ENCODE results near the gene FANCC. TPM values are rescaled to one million over a fixed set of nuclear protein-coding genes. Genes with fewer than 3 reads are reported as not detected.

Gene FANCC
- total RNA-seq, 2 experiments from 2014 or later, result 18.4 to 18.8 TPM

GRCh38 chr9:95268681-95269080 is 48.8 kb downstream of the FANCC start:
- Mint-ChIP-seq H3K27me3 (no peaks in the 10 kb centered on the region), H3K36me3 (peaks cover 2% of the 10 kb centered on the region), H3K27ac (no peak overlapping the region), H3K9me3 (ENCODE audit: low read depth) (no peaks in the 10 kb centered on the region), H3K4me3 (no peak overlapping the region), H3K4me1 (peaks cover 44% of the 10 kb centered on the region)
- ATAC-seq (peak; percentile 58), DNase-seq (no peak)
- CTCF ChIA-PET, result interaction anchor here (0.8 to 1.3 kb wide), 4 partner anchors 13 to 587 kb away, joined by 3 to 5 read pairs (median 4); no protein-coding TSS in a partner anchor

GRCh38 chr9:95266649-95267048 is 50.9 kb downstream of the FANCC start:
- Mint-ChIP-seq H3K4me3 (peak overlapping the region; percentile 29), H3K27ac (peak overlapping the region; percentile 81), H3K36me3 (peaks cover 2% of the 10 kb centered on the region), H3K4me1 (peaks cover 40% of the 10 kb centered on the region), H3K27me3 (no peaks in the 10 kb centered on the region), H3K9me3 (ENCODE audit: low read depth) (no peaks in the 10 kb centered on the region)
- ATAC-seq (peak; percentile 73), DNase-seq (no peak)
- CTCF ChIA-PET, result interaction anchor here (1.2 to 1.8 kb wide), 2 partner anchors 9 to 250 kb away, joined by 3 to 4 read pairs; partner anchors contain the start of gene PTCH1

- ATAC-seq, result no peak
- H3K27me3 Mint-ChIP-seq, result no peaks in the 10 kb centered on the region
- peaks cover 40% of the 10 kb centered on the region for H3K4me1 Mint-ChIP-seq
- H3K36me3 Mint-ChIP-seq, result peaks cover 2% of the 10 kb centered on the region
- CTCF ChIA-PET, result interaction anchor here (1.8 kb wide), 1 partner anchor 10 kb away, joined by 4 read pairs; no protein-coding TSS in a partner anchor
- no peak for DNase-seq
- no peaks in the 10 kb centered on the region for H3K9me3 Mint-ChIP-seq (ENCODE audit: low read depth)
- no peak overlapping the region for H3K27ac Mint-ChIP-seq
- no peak overlapping the region for H3K4me3 Mint-ChIP-seq
Observed at GRCh38 chr9:95265960-95266359, 51.5 kb downstream of the FANCC start.

GRCh38 chr9:95264954-95265615 is 52.4 kb downstream of the FANCC start:
- no peaks in the 10 kb centered on the region for H3K27me3 Mint-ChIP-seq
- no peak overlapping the region for H3K4me3 Mint-ChIP-seq
- peaks cover 2% of the 10 kb centered on the region for H3K36me3 Mint-ChIP-seq
- H3K4me1 Mint-ChIP-seq, result peaks cover 40% of the 10 kb centered on the region
- no peak for ATAC-seq
- H3K27ac Mint-ChIP-seq, result no peak overlapping the region
- CTCF ChIA-PET, result interaction anchor here (1.2 to 1.8 kb wide), 2 partner anchors 11 to 134 kb away, joined by 4 read pairs; no protein-coding TSS in a partner anchor
- H3K9me3 Mint-ChIP-seq (ENCODE audit: low read depth), result no peaks in the 10 kb centered on the region
- DNase-seq, result no peak

- Mint-ChIP-seq H3K27ac (no peak overlapping the region), H3K36me3 (peaks cover 2% of the 10 kb centered on the region), H3K4me1 (peaks cover 28% of the 10 kb centered on the region), H3K27me3 (no peaks in the 10 kb centered on the region), H3K9me3 (ENCODE audit: low read depth) (no peaks in the 10 kb centered on the region), H3K4me3 (no peak overlapping the region)
- ATAC-seq (no peak), DNase-seq (no peak)
- CTCF ChIA-PET, result no interaction called here
Observed at GRCh38 chr9:95261890-95262289, 55.6 kb downstream of the FANCC start.

- H3K36me3 Mint-ChIP-seq, result peaks cover 14% of the 10 kb centered on the region
- H3K27me3 Mint-ChIP-seq, result no peaks in the 10 kb centered on the region
- peaks cover under 1% of the 10 kb centered on the region for H3K9me3 Mint-ChIP-seq (ENCODE audit: low read depth)
- ATAC-seq, result no peak
- H3K27ac Mint-ChIP-seq, result no peak overlapping the region
- DNase-seq, result no peak
- H3K4me3 Mint-ChIP-seq, result no peak overlapping the region
- CTCF ChIA-PET, result no interaction called here
- H3K4me1 Mint-ChIP-seq, result no peaks in the 10 kb centered on the region
Observed at GRCh38 chr9:95250462-95251221, 66.9 kb downstream of the FANCC start.

GRCh38 chr9:95249986-95250385 is 67.5 kb downstream of the FANCC start:
- Mint-ChIP-seq H3K27ac (no peak overlapping the region), H3K4me1 (no peaks in the 10 kb centered on the region), H3K27me3 (no peaks in the 10 kb centered on the region), H3K36me3 (peaks cover 14% of the 10 kb centered on the region), H3K4me3 (no peak overlapping the region), H3K9me3 (ENCODE audit: low read depth) (no peaks in the 10 kb centered on the region)
- DNase-seq (no peak), ATAC-seq (no peak)
- CTCF ChIA-PET, result no interaction called here

GRCh38 chr9:95246547-95246946 is 71.0 kb downstream of the FANCC start:
- Mint-ChIP-seq H3K36me3 (peaks cover 17% of the 10 kb centered on the region), H3K4me1 (no peaks in the 10 kb centered on the region), H3K4me3 (no peak overlapping the region), H3K27ac (no peak overlapping the region), H3K27me3 (no peaks in the 10 kb centered on the region), H3K9me3 (ENCODE audit: low read depth) (no peaks in the 10 kb centered on the region)
- CTCF ChIA-PET, result no interaction called here
- DNase-seq (no peak), ATAC-seq (no peak)

GRCh38 chr9:95242613-95243012 is 74.9 kb downstream of the FANCC start:
- CTCF ChIA-PET, result interaction anchor here (1.2 to 1.6 kb wide), 2 partner anchors 12 to 75 kb away, joined by 3 to 5 read pairs; no protein-coding TSS in a partner anchor
- no peak for DNase-seq
- H3K27me3 Mint-ChIP-seq, result no peaks in the 10 kb centered on the region
- H3K4me1 Mint-ChIP-seq, result no peaks in the 10 kb centered on the region
- no peak overlapping the region for H3K27ac Mint-ChIP-seq
- ATAC-seq, result no peak
- no peaks in the 10 kb centered on the region for H3K9me3 Mint-ChIP-seq (ENCODE audit: low read depth)
- H3K36me3 Mint-ChIP-seq, result peaks cover 20% of the 10 kb centered on the region
- H3K4me3 Mint-ChIP-seq, result no peak overlapping the region

- DNase-seq (no peak), ATAC-seq (no peak)
- no peaks in the 10 kb centered on the region for H3K4me1 Mint-ChIP-seq
- H3K27ac Mint-ChIP-seq, result no peak overlapping the region
- H3K27me3 Mint-ChIP-seq, result no peaks in the 10 kb centered on the region
- H3K9me3 Mint-ChIP-seq (ENCODE audit: low read depth), result no peaks in the 10 kb centered on the region
- no peak overlapping the region for H3K4me3 Mint-ChIP-seq
- CTCF ChIA-PET, result no interaction called here
- H3K36me3 Mint-ChIP-seq, result peaks cover 8% of the 10 kb centered on the region
Observed at GRCh38 chr9:95239071-95239470, 78.4 kb downstream of the FANCC start.

GRCh38 chr9:95237336-95237735 is 80.2 kb downstream of the FANCC start:
- Mint-ChIP-seq H3K9me3 (ENCODE audit: low read depth) (no peaks in the 10 kb centered on the region), H3K36me3 (peaks cover 8% of the 10 kb centered on the region), H3K27ac (no peak overlapping the region), H3K27me3 (no peaks in the 10 kb centered on the region), H3K4me3 (no peak overlapping the region), H3K4me1 (no peaks in the 10 kb centered on the region)
- no peak for ATAC-seq
- CTCF ChIA-PET, result no interaction called here
- no peak for DNase-seq

GRCh38 chr9:95230046-95230445 is 87.5 kb downstream of the FANCC start:
- Mint-ChIP-seq H3K9me3 (ENCODE audit: low read depth) (peaks cover 3% of the 10 kb centered on the region), H3K27me3 (no peaks in the 10 kb centered on the region), H3K4me3 (no peak overlapping the region), H3K4me1 (peaks cover 6% of the 10 kb centered on the region), H3K36me3 (peaks cover 19% of the 10 kb centered on the region), H3K27ac (no peak overlapping the region)
- CTCF ChIA-PET, result interaction anchor here (1.3 kb wide), 1 partner anchor 13 kb away, joined by 3 read pairs; no protein-coding TSS in a partner anchor
- no peak for ATAC-seq
- DNase-seq, result no peak

- H3K4me3 Mint-ChIP-seq, result no peak overlapping the region
- ATAC-seq (no peak), DNase-seq (no peak)
- CTCF ChIA-PET, result no interaction called here
- no peaks in the 10 kb centered on the region for H3K27me3 Mint-ChIP-seq
- H3K9me3 Mint-ChIP-seq (ENCODE audit: low read depth), result peaks cover 3% of the 10 kb centered on the region
- H3K27ac Mint-ChIP-seq, result no peak overlapping the region
- peaks cover 17% of the 10 kb centered on the region for H3K36me3 Mint-ChIP-seq
- H3K4me1 Mint-ChIP-seq, result peaks cover 6% of the 10 kb centered on the region
Observed at GRCh38 chr9:95229230-95229915, 88.1 kb downstream of the FANCC start.
